CD4-positive, alpha-beta memory T cell (primary cell): ENCODE data around the gene APOC4. TPM values are rescaled to one million over a fixed set of nuclear protein-coding genes. Genes with fewer than 3 reads are reported as not detected.

Experiments used
- CTCF ChIA-PET: fragments of 350-600 bp; sonication (Branson Sonifier 250); formaldehyde crosslinking; loops from one replicate; lab custom pipeline; 2021; ENCODE audit warnings: inconsistent platforms; ENCODE audit not compliant: partially characterized antibody; lab: Charles Lee
- POLR2A ChIA-PET: fragments of 350-600 bp; sonication (Branson Sonifier 250); formaldehyde crosslinking; loops from one replicate; lab custom pipeline; 2021; ENCODE audit not compliant: partially characterized antibody; lab: Charles Lee
- DNase-seq, 5 donors: peaks; one replicate each; pipeline versions ENCODE4 v3.0.0 to v3.0.0-alpha.2; 2020 to 2022; ENCODE audit warnings: mixed read lengths in 1 of 5
- H3K27ac ChIP-seq: one replicate; pipeline ENCODE4 v1.7.0; 2013; ENCODE audit warnings: low read depth, low read length
- H3K27me3 ChIP-seq: 2 replicates; pipeline ENCODE4 v1.7.0; 2013; ENCODE audit warnings: mild to moderate bottlenecking, low read length, moderate library complexity; ENCODE audit not compliant: insufficient read depth
- H3K36me3 ChIP-seq: 2 replicates; pipeline ENCODE4 v1.7.0; 2013; ENCODE audit warnings: mild to moderate bottlenecking, low read length, moderate library complexity; ENCODE audit not compliant: insufficient read depth
- H3K4me1 ChIP-seq: 2 replicates; pipeline ENCODE4 v1.7.0; 2013; ENCODE audit warnings: mild to moderate bottlenecking, low read length, moderate library complexity; ENCODE audit not compliant: insufficient read depth
- H3K4me3 ChIP-seq, 2 donors: one replicate each; pipeline ENCODE4 v1.7.0; 2013; ENCODE audit warnings: low read length in 2 of 2, mild to moderate bottlenecking in 1 of 2
- H3K9me3 ChIP-seq, 2 donors: one replicate each; pipeline ENCODE4 v1.7.0; 2013; ENCODE audit warnings: low read length in 2 of 2, control low read depth in 1 of 2; ENCODE audit not compliant: control insufficient read depth in 1 of 2
- H3K27ac Mint-ChIP-seq, 7 donors: one replicate each; pipeline ENCODE4 v1.8.0; 2020 to 2021; ENCODE audit warnings: mixed read lengths in 7 of 7, mild to moderate bottlenecking in 6 of 7, inconsistent platforms in 3 of 7, moderate library complexity in 3 of 7
- H3K27me3 Mint-ChIP-seq, 2 donors: one replicate each; pipeline ENCODE4 v1.8.0; 2020 to 2021; ENCODE audit warnings: mixed read lengths in 2 of 2
- H3K36me3 Mint-ChIP-seq, 2 donors: one replicate each; pipeline ENCODE4 v1.8.0; 2020 to 2021; ENCODE audit warnings: mixed read lengths in 2 of 2, inconsistent platforms in 1 of 2, mild to moderate bottlenecking in 1 of 2
- H3K4me1 Mint-ChIP-seq, 4 donors: one replicate each; pipeline ENCODE4 v1.8.0; 2020 to 2021; ENCODE audit warnings: mixed read lengths in 4 of 4, mild to moderate bottlenecking in 1 of 4
- H3K4me3 Mint-ChIP-seq, 8 donors: one replicate each; pipeline ENCODE4 v1.8.0; 2020 to 2021; ENCODE audit warnings: mixed read lengths in 8 of 8, mild to moderate bottlenecking in 7 of 8, moderate library complexity in 6 of 8, inconsistent platforms in 3 of 8
- H3K9me3 Mint-ChIP-seq, 8 donors: one replicate each; pipeline ENCODE4 v1.8.0; 2020 to 2021; ENCODE audit warnings: mixed read lengths in 8 of 8, mild to moderate bottlenecking in 5 of 8, inconsistent platforms in 3 of 8, moderate library complexity in 1 of 8
- intact Hi-C: fragments of 100-400 bp; cut with micrococcal nuclease; formaldehyde crosslinking; loops from one replicate; pipeline ENCODE4 v1.15.1; 2023
- polyA plus RNA-seq, 2 donors: library from polyadenylated mRNA; unstranded; fragments of 300-500 nt; fragmentation: Illumina TruSeq; gene quantifications; one replicate each; pipeline ENCODE4 v1.2.3, GENCODE V29; 2021
- total RNA-seq, 2 experiments: library from RNA; stranded (reverse); gene quantifications; one replicate each; pipeline ENCODE4 v1.2.3, GENCODE V29; 2021

APOC4 gene
- total and polyA plus RNA-seq, 4 experiments from 2014 or later: not detected

GRCh38 chr19:44951179-44952159 is 9.4 kb downstream of the APOC4 start:
- Histone ChIP-seq H3K36me3 (no peaks in the 10 kb centered on the region), H3K27me3 (no peaks in the 10 kb centered on the region), H3K9me3 (no peaks in the 10 kb centered on the region), H3K4me1 (peaks cover 20% of the 10 kb centered on the region), H3K4me3 (no peak overlapping the region), H3K27ac (no peak overlapping the region)
- Mint-ChIP-seq H3K27ac (peak overlapping the region in 2 of 7 donors; percentile 52 to 60), H3K9me3 (peaks cover 0 to 6% (median 0%) of the 10 kb centered on the region in 8 donors), H3K27me3 (no peaks in the 10 kb centered on the region), H3K4me1 (peaks cover 13 to 29% (median 24%) of the 10 kb centered on the region in 4 donors), H3K4me3 (peak overlapping the region in 1 of 8 donors; percentile 31), H3K36me3 (peaks cover 0 to 18% of the 10 kb centered on the region in 2 donors)
- DNase-seq: peak; percentile 69 to 77 (median 74)
- intact Hi-C loops: loop anchor here (10.0 kb wide), 2 partner anchors 123 to 257 kb away; partner anchors contain the start of genes CEACAM16, GEMIN7 and ZNF296
- ChIA-PET POLR2A (no interaction called here), CTCF (interaction anchor here (0.6 to 3.7 kb wide), 17 partner anchors 12 to 261 kb away, joined by 3 to 18 read pairs (median 4); partner anchors contain the start of gene PPP1R37)

- POLR2A ChIA-PET: interaction anchor here (1.0 to 3.9 kb wide), 7 partner anchors 20 to 224 kb away, joined by 3 to 22 read pairs (median 13); partner anchors contain the start of genes BLOC1S3, CLASRP, RELB and TOMM40
- peaks cover 43% of the 10 kb centered on the region for H3K4me1 ChIP-seq
- peaks cover 0 to 21% of the 10 kb centered on the region in 2 donors for H3K36me3 Mint-ChIP-seq
- intact Hi-C loops: loop anchor here (10.0 kb wide), 2 partner anchors 121 to 259 kb away; partner anchors contain the start of genes CEACAM16, GEMIN7 and ZNF296
- peak overlapping the region; percentile 96 to 99 (median 98) for H3K27ac Mint-ChIP-seq
- CTCF ChIA-PET: interaction anchor here (0.7 to 3.7 kb wide), 2 partner anchors 51 to 155 kb away, joined by 3 to 18 read pairs; no protein-coding TSS in a partner anchor
- H3K27me3 Mint-ChIP-seq: no peaks in the 10 kb centered on the region
- no peaks in the 10 kb centered on the region for H3K9me3 ChIP-seq
- H3K9me3 Mint-ChIP-seq: peaks cover 0 to 6% (median 0%) of the 10 kb centered on the region in 8 donors
- H3K4me1 Mint-ChIP-seq: peaks cover 25 to 48% (median 43%) of the 10 kb centered on the region in 4 donors
- peak overlapping the region; percentile 91 for H3K27ac ChIP-seq
- no peaks in the 10 kb centered on the region for H3K36me3 ChIP-seq
- peak overlapping the region; percentile 92 to 99 (median 98) for H3K4me3 Mint-ChIP-seq
- H3K27me3 ChIP-seq: no peaks in the 10 kb centered on the region
- no peak for DNase-seq
- peak overlapping the region; percentile 87 to 96 for H3K4me3 ChIP-seq
Observed at GRCh38 chr19:44954278-44954648, 12.2 kb downstream of the APOC4 start.

GRCh38 chr19:44954649-44955504 is 12.8 kb downstream of the APOC4 start, which contains the start of gene CLPTM1:
TSS of gene CLPTM1 (plus strand) at chr19:44955380. CDS start at chr19:44955396, 16 bp downstream.
- ChIA-PET POLR2A (interaction anchor here (0.7 to 3.9 kb wide), 10 partner anchors 12 to 514 kb away, joined by 3 to 22 read pairs (median 8); partner anchors contain the start of genes BLOC1S3, CLASRP, RELB and TOMM40), CTCF (interaction anchor here (0.7 to 3.7 kb wide), 2 partner anchors 51 to 156 kb away, joined by 3 to 18 read pairs; no protein-coding TSS in a partner anchor)
- peaks cover 0 to 6% (median 0%) of the 10 kb centered on the region in 8 donors for H3K9me3 Mint-ChIP-seq
- Histone ChIP-seq H3K27me3 (no peaks in the 10 kb centered on the region), H3K27ac (peak within 1 kb of the TSS; percentile 91), H3K36me3 (no peaks in the 10 kb centered on the region), H3K4me3 (peak within 1 kb of the TSS; percentile 87 to 96), H3K9me3 (no peaks in the 10 kb centered on the region), H3K4me1 (peaks cover 43% of the 10 kb centered on the region)
- H3K36me3 Mint-ChIP-seq: peaks cover 2 to 20% of the 10 kb centered on the region in 2 donors
- DNase-seq: peak; percentile 96
- H3K27ac Mint-ChIP-seq: peak within 1 kb of the TSS; percentile 96 to 99 (median 98)
- peaks cover 30 to 54% (median 46%) of the 10 kb centered on the region in 4 donors for H3K4me1 Mint-ChIP-seq
- intact Hi-C loops: loop anchor here (1.0 to 10.0 kb wide), 7 partner anchors 40 to 260 kb away; partner anchors contain the start of genes BLOC1S3, CEACAM16, GEMIN7 and TRAPPC6A
- H3K27me3 Mint-ChIP-seq: no peaks in the 10 kb centered on the region
- H3K4me3 Mint-ChIP-seq: peak within 1 kb of the TSS; percentile 92 to 99 (median 98)

GRCh38 chr19:44955505-44956439 is 13.7 kb downstream of the APOC4 start:
- Histone ChIP-seq H3K27ac (peak overlapping the region; percentile 91), H3K9me3 (no peaks in the 10 kb centered on the region), H3K4me1 (peaks cover 43% of the 10 kb centered on the region), H3K36me3 (no peaks in the 10 kb centered on the region), H3K27me3 (no peaks in the 10 kb centered on the region), H3K4me3 (peak overlapping the region; percentile 82 to 96)
- Mint-ChIP-seq H3K4me3 (peak overlapping the region; percentile 92 to 99 (median 96)), H3K36me3 (peaks cover 8 to 22% of the 10 kb centered on the region in 2 donors), H3K27me3 (no peaks in the 10 kb centered on the region), H3K9me3 (peaks cover 0 to 6% (median 0%) of the 10 kb centered on the region in 8 donors), H3K4me1 (peaks cover 36 to 63% (median 50%) of the 10 kb centered on the region in 4 donors), H3K27ac (peak overlapping the region; percentile 87 to 99 (median 96))
- POLR2A ChIA-PET: interaction anchor here (0.7 to 3.9 kb wide), 9 partner anchors 11 to 513 kb away, joined by 3 to 22 read pairs (median 12); partner anchors contain the start of genes BLOC1S3, CLASRP, RELB and TOMM40
- DNase-seq: no peak
- CTCF ChIA-PET: no interaction called here
- intact Hi-C loops: loop anchor here (1.0 to 10.0 kb wide), 7 partner anchors 40 to 261 kb away; partner anchors contain the start of genes BLOC1S3, CEACAM16, GEMIN7 and TRAPPC6A

GRCh38 chr19:44957526-44957925 is 15.5 kb downstream of the APOC4 start:
- POLR2A ChIA-PET: interaction anchor here (0.7 to 3.9 kb wide), 2 partner anchors 44 to 145 kb away, joined by 4 to 22 read pairs; partner anchors contain the start of gene RELB
- H3K4me3 ChIP-seq: no peak overlapping the region

More at GRCh38 chr19:44957526-44957925, 15.5 kb downstream of the APOC4 start:
- Histone ChIP-seq H3K27me3 (no peaks in the 10 kb centered on the region), H3K9me3 (no peaks in the 10 kb centered on the region), H3K36me3 (peaks cover 12% of the 10 kb centered on the region), H3K4me1 (peaks cover 43% of the 10 kb centered on the region), H3K27ac (no peak overlapping the region)
- Mint-ChIP-seq H3K4me3 (peak overlapping the region in 6 of 8 donors; percentile 12 to 98 (median 94)), H3K4me1 (peaks cover 39 to 71% (median 49%) of the 10 kb centered on the region in 4 donors), H3K9me3 (peaks cover 0 to 6% (median 0%) of the 10 kb centered on the region in 8 donors), H3K36me3 (peaks cover 20 to 35% of the 10 kb centered on the region in 2 donors), H3K27ac (peak overlapping the region in 2 of 7 donors; percentile 94 to 96), H3K27me3 (no peaks in the 10 kb centered on the region)
- intact Hi-C loops: loop anchor here (10.0 kb wide), 2 partner anchors 117 to 263 kb away; partner anchors contain the start of genes CEACAM16, GEMIN7 and ZNF296
- no peak for DNase-seq
- CTCF ChIA-PET: interaction anchor here (1.1 kb wide), 1 partner anchor 21 kb away, joined by 3 read pairs; no protein-coding TSS in a partner anchor
